C4-2B (cell line): Measurements from ENCODE around the gene ERC1.

ENCODE experiments used
- ZFX ChIP-seq: fragments of 450-650 bp; IDR thresholded peaks from 2 replicates; pipeline ENCODE4 v1.6.1; 2017
- TF ChIP-seq, protein P1 (sequence below): fragments of 450-650 bp; conservative IDR thresholded peaks from 2 replicates; pipeline ENCODE4 v1.5.1; 2017; ENCODE audit warnings: mild to moderate bottlenecking

DNA sequence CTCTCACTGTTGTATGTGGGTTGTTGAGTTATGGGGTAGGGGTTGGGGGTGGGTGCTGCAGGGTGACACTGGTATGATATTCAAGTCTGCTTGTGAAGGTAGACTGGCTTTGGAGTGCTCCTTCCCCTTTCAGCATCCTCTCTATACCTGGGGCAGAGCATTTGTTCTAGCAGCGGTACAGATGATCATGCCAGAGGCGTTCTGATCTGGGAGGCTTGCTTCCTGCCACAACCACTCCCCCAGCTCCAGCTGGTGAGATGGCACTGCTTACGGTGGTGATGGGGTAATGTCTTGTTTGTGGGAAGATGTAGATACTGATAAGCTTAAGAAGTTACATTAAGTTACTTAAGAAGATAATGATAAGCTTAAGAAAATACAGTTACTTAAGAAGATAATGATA is 131.8 kb downstream of the ERC1 start:
- TF ChIP-seq, protein P1, sequence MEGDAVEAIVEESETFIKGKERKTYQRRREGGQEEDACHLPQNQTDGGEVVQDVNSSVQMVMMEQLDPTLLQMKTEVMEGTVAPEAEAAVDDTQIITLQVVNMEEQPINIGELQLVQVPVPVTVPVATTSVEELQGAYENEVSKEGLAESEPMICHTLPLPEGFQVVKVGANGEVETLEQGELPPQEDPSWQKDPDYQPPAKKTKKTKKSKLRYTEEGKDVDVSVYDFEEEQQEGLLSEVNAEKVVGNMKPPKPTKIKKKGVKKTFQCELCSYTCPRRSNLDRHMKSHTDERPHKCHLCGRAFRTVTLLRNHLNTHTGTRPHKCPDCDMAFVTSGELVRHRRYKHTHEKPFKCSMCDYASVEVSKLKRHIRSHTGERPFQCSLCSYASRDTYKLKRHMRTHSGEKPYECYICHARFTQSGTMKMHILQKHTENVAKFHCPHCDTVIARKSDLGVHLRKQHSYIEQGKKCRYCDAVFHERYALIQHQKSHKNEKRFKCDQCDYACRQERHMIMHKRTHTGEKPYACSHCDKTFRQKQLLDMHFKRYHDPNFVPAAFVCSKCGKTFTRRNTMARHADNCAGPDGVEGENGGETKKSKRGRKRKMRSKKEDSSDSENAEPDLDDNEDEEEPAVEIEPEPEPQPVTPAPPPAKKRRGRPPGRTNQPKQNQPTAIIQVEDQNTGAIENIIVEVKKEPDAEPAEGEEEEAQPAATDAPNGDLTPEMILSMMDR: no peak
- TF ChIP-seq ZFX: no peak
